GM13976 (cell line): ENCODE measurements around the gene CFAP57.
A peak's percentile ranks its signal among the peaks of the same experiment; 100 is the strongest.

Experiments used
- DNase-seq: peaks from one replicate; pipeline ENCODE4 v3.0.0; 2012; ENCODE audit warnings: low spot score
- CTCF ChIP-seq: IDR thresholded peaks from 2 replicates; pipeline ENCODE4 v1.5.1; 2012; ENCODE audit warnings: borderline replicate concordance, mild to moderate bottlenecking; ENCODE audit not compliant: insufficient read depth; ENCODE audit errors: extremely low read depth, missing control alignments, control extremely low read depth
- in situ Hi-C: fragments of 300-500 bp; cut with MboI; formaldehyde crosslinking; loops from one replicate; pipeline ENCODE4 v1.12.0; 2022; ENCODE audit warnings: low sequenced_read_pairs, mixed read lengths, inconsistent platforms; ENCODE audit not compliant: unreplicated experiment

Gene CFAP57

GRCh38 chr1:43188106-43188505 is 16.0 kb downstream of the CFAP57 start:
- in situ Hi-C loops, result no loop called here
- DNase-seq, result no peak
- TF ChIP-seq CTCF, result no peak

- no peak for DNase-seq
- TF ChIP-seq CTCF, result no peak
- in situ Hi-C loops, result no loop called here
These were observed 22.4 kb downstream of the CFAP57 start for GRCh38 chr1:43194509-43194908.

- in situ Hi-C loops, result no loop called here
These were observed 25.4 kb downstream of the CFAP57 start for GRCh38 chr1:43197343-43198127.

GRCh38 chr1:43199093-43199726 is 27.1 kb downstream of the CFAP57 start:
- in situ Hi-C loops, result no loop called here
- DNase-seq, result peak; percentile 73
- TF ChIP-seq CTCF, result no peak

More at GRCh38 chr1:43197343-43198127, 25.4 kb downstream of the CFAP57 start:
- DNase-seq, result no peak
- TF ChIP-seq CTCF, result no peak

- TF ChIP-seq CTCF, result no peak
- in situ Hi-C loops, result no loop called here
- no peak for DNase-seq
These were observed 31.7 kb downstream of the CFAP57 start for GRCh38 chr1:43203859-43204258.

- TF ChIP-seq CTCF, result no peak
- DNase-seq, result no peak
- in situ Hi-C loops, result no loop called here
These were observed 32.3 kb downstream of the CFAP57 start for GRCh38 chr1:43204394-43204793.
